GM12878 (cell line): ENCODE measurements around the gene PDLIM3. TPM values are rescaled to one million over a fixed set of nuclear protein-coding genes. Genes with fewer than 3 reads are reported as not detected.

Experiments used
- ATAC-seq: fragments of 200-7000 bp; cut with Tn5 transposase; 3 replicates; pipeline ENCODE4 v1.9.1; 2020; ENCODE audit warnings: mild to moderate bottlenecking, moderate library complexity
- BruUV-seq: library from RNA; stranded (reverse); fragments of 400-500 nt; replicated peaks from 2 replicates; lab custom pipeline; 2021; lab: Mats Ljungman, UMichigan
- CTCF ChIA-PET: fragments of 300-600 bp; sonication (Branson Sonifier 250); formaldehyde crosslinking; extraction: SDS; loops from one replicate; lab custom pipeline; 2021; ENCODE audit warnings: inconsistent platforms; lab: Yijun Ruan, JAX
- POLR2A ChIA-PET: fragments of 350-600 bp; formaldehyde crosslinking; extraction: SDS; loops from one replicate; lab custom pipeline; 2021; ENCODE audit warnings: inconsistent platforms; lab: Charles Lee
- RAD21 ChIA-PET: fragments of 300-600 bp; sonication (Branson Sonifier 250); formaldehyde crosslinking; loops from one replicate; lab custom pipeline; 2023; ENCODE audit warnings: antibody characterized with exemption; ENCODE audit not compliant: unreplicated experiment; lab: Charles Lee
- SMC1A ChIA-PET: fragments of 300-600 bp; sonication (Branson Sonifier 250); formaldehyde crosslinking; loops from one replicate; lab custom pipeline; 2023; ENCODE audit not compliant: unreplicated experiment, uncharacterized antibody; lab: Charles Lee
- DNase-seq: peaks from one replicate; pipeline ENCODE4 v3.0.0-alpha.2; 2011; ENCODE audit warnings: low read depth, low spot score
- FAIRE-seq: peaks from 3 replicates; lab custom pipeline; 2011; peaks lifted over from hg19 to GRCh38; lab: Jason Lieb, UNC
- H2AFZ ChIP-seq: 2 replicates; pipeline ENCODE4 v1.6.0; 2011; ENCODE audit warnings: low read depth, low read length, control low read depth; ENCODE audit not compliant: control insufficient read depth
- H3K27ac ChIP-seq: 2 replicates; pipeline ENCODE4 v1.5.1; 2011; ENCODE audit warnings: control low read depth; ENCODE audit not compliant: control insufficient read depth, insufficient read depth
- H3K27me3 ChIP-seq, 2 experiments: replicated peaks in 1 of 2; 2 replicates each; pipeline versions ENCODE4 v1.6.0 to v1.6.1; 2011; ENCODE audit warnings: low read length in 1 of 2; ENCODE audit not compliant: control insufficient read depth in 2 of 2, insufficient read depth in 2 of 2
- H3K36me3 ChIP-seq, 2 experiments: 2 replicates each; pipeline ENCODE4 v1.5.1; 2011; ENCODE audit warnings: low read length in 1 of 2; ENCODE audit not compliant: control insufficient read depth in 2 of 2, insufficient read depth in 2 of 2
- H3K4me1 ChIP-seq: 2 replicates; pipeline ENCODE4 v1.6.1; 2011; ENCODE audit warnings: mild to moderate bottlenecking, low read length, moderate library complexity, mixed read lengths; ENCODE audit not compliant: control insufficient read depth, insufficient read depth
- H3K4me2 ChIP-seq: 2 replicates; pipeline ENCODE4 v1.6.0; 2011; ENCODE audit warnings: control low read depth; ENCODE audit not compliant: control insufficient read depth, insufficient read depth
- H3K4me3 ChIP-seq: fragments of 200-600 bp; sonication (generic); 2 replicates; pipeline ENCODE4 v1.5.1; 2016
- H3K79me2 ChIP-seq: 2 replicates; pipeline ENCODE4 v1.6.0; 2011; ENCODE audit warnings: low read length; ENCODE audit not compliant: control insufficient read depth, insufficient read depth
- H3K9ac ChIP-seq: 2 replicates; pipeline ENCODE4 v1.8.0; 2011; ENCODE audit warnings: low read length, control low read depth, mixed read lengths; ENCODE audit not compliant: control insufficient read depth, insufficient read depth
- H3K9me3 ChIP-seq: replicated peaks from 3 replicates; pipeline ENCODE4 v1.5.1; 2011; ENCODE audit warnings: mild to moderate bottlenecking, low read length; ENCODE audit not compliant: control insufficient read depth, insufficient read depth
- H4K20me1 ChIP-seq: 2 replicates; pipeline ENCODE4 v1.6.0; 2011; ENCODE audit not compliant: control insufficient read depth, insufficient read depth
- BRCA1 ChIP-seq: IDR thresholded peaks from 2 replicates; pipeline ENCODE4 v1.6.1; 2011; ENCODE audit warnings: low read depth, low read length, improper control_type of control experiment
- CREM ChIP-seq: IDR thresholded peaks from 2 replicates; pipeline ENCODE4 v1.6.1; 2014; ENCODE audit warnings: antibody characterized with exemption, low read depth
- ESRRA ChIP-seq: IDR thresholded peaks from 2 replicates; pipeline ENCODE4 v1.6.1; 2012; ENCODE audit warnings: mild to moderate bottlenecking, low read length, improper control_type of control experiment
- FOXK2 ChIP-seq: fragments of 450-650 bp; IDR thresholded peaks from 2 replicates; pipeline ENCODE4 v1.6.1; 2017; ENCODE audit warnings: mild to moderate bottlenecking, moderate library complexity
- KDM1A ChIP-seq: fragments of 200-600 bp; sonication (generic); IDR thresholded peaks from 2 replicates; pipeline ENCODE4 v1.6.1; 2016; ENCODE audit warnings: borderline replicate concordance
- MAX ChIP-seq: IDR thresholded peaks from 2 replicates; pipeline ENCODE4 v1.6.1; 2012; ENCODE audit warnings: low read depth, low read length, improper control_type of control experiment
- MEF2A ChIP-seq: IDR thresholded peaks from 2 replicates; pipeline ENCODE4 v1.6.1; 2011; ENCODE audit warnings: low read depth, mild to moderate bottlenecking, low read length, moderate library complexity; ENCODE audit not compliant: insufficient read depth
- MYB ChIP-seq: fragments of 150-350 bp; IDR thresholded peaks from 2 replicates; pipeline ENCODE4 v1.6.1; 2014; ENCODE audit warnings: mild to moderate bottlenecking, low read depth, low read length, borderline replicate concordance
- NKRF ChIP-seq: fragments of 450-650 bp; conservative IDR thresholded peaks from 2 replicates; pipeline ENCODE4 v1.6.1; 2017; ENCODE audit warnings: mild to moderate bottlenecking, moderate library complexity
- POLR2A ChIP-seq: IDR thresholded peaks from 2 replicates; pipeline ENCODE4 v1.6.1; 2011; ENCODE audit warnings: low read depth, mild to moderate bottlenecking, low read length
- RBBP5 ChIP-seq: fragments of 200-600 bp; sonication (generic); conservative IDR thresholded peaks from 2 replicates; pipeline ENCODE4 v1.6.1; 2016
- SIX5 ChIP-seq: IDR thresholded peaks from 2 replicates; pipeline ENCODE4 v1.6.1; 2011; ENCODE audit warnings: mild to moderate bottlenecking, low read depth, low read length, moderate library complexity; ENCODE audit not compliant: severe bottlenecking
- SMAD1 ChIP-seq: fragments of 450-650 bp; IDR thresholded peaks from 2 replicates; pipeline ENCODE4 v1.6.1; 2018; ENCODE audit warnings: mild to moderate bottlenecking, low read depth; ENCODE audit not compliant: partially characterized antibody
- SUZ12 ChIP-seq: fragments of 200-600 bp; sonication (generic); IDR thresholded peaks from one replicate; pipeline ENCODE4 v1.6.1; 2018; ENCODE audit warnings: antibody characterized with exemption, mild to moderate bottlenecking; ENCODE audit not compliant: unreplicated experiment
- TBL1XR1 ChIP-seq: IDR thresholded peaks from 2 replicates; pipeline ENCODE4 v1.6.1; 2012; ENCODE audit warnings: low read depth, low read length, improper control_type of control experiment
- WRNIP1 ChIP-seq: IDR thresholded peaks from 2 replicates; pipeline ENCODE4 v1.6.1; 2011; ENCODE audit warnings: low read depth, low read length, improper control_type of control experiment, borderline replicate concordance
- ZBED1 ChIP-seq: IDR thresholded peaks from 2 replicates; pipeline ENCODE4 v1.6.1; 2016; ENCODE audit warnings: borderline replicate concordance
- ZBTB33 ChIP-seq: fragments of 450-650 bp; IDR thresholded peaks from 2 replicates; pipeline ENCODE4 v1.6.1; 2017; ENCODE audit warnings: mild to moderate bottlenecking
- ZBTB40 ChIP-seq: fragments of 450-650 bp; IDR thresholded peaks from 2 replicates; pipeline ENCODE4 v1.6.1; 2016; ENCODE audit warnings: mild to moderate bottlenecking, moderate library complexity, borderline replicate concordance
- whole genome bisulfite sequencing: methylation state at CpG from one replicate; pipeline ENCODE4 v1.1.6; 2016; ENCODE audit warnings: low lambda C conversion rate; ENCODE audit not compliant: insufficient replicate concordance, insufficient coverage; ENCODE audit errors: missing lambda C conversion rate; 5-methylcytosine and 5-hydroxymethylcytosine counted together
- in situ Hi-C: fragments of 300-500 bp; cut with MboI; formaldehyde crosslinking; loops from 9 replicates; pipeline ENCODE4 v1.14.3; 2018; ENCODE audit warnings: mixed read lengths
- intact Hi-C: fragments of 100-400 bp; cut with micrococcal nuclease; formaldehyde crosslinking; loops from one replicate; pipeline ENCODE4 v1.14.2; 2022; ENCODE audit not compliant: unreplicated experiment
- polyA plus RNA-seq, 11 experiments: library from polyadenylated mRNA; depleted of rRNA in 4 of 11; unstranded in 6 of 11; stranded (reverse) in 5 of 11; fragments of >200 nt; fragmentation: Nextera tagmentation in 4 of 11; fragmentation: Illumina TruSeq in 1 of 11; extraction: Ambion mirVana in 4 of 11; extraction: Trizol in 1 of 11; gene quantifications; 1 replicate in 1 of 11; 2 replicates in 10 of 11; pipeline versions ENCODE4 v1.2.1 to v1.2.3, GENCODE V29; 2011 to 2016; ENCODE audit warnings: inconsistent platforms in 2 of 11, missing spikeins in 2 of 11, low read depth in 1 of 11
- total RNA-seq, 4 experiments: library from RNA; depleted of rRNA in 3 of 4; stranded (reverse); fragments of >200 nt in 3 of 4; fragmentation: Illumina TruSeq in 1 of 4; extraction: Trizol in 1 of 4; gene quantifications; 2 replicates each; pipeline versions ENCODE4 v1.2.1 to v1.2.3, GENCODE V29; 2013 to 2021

The PDLIM3 gene
- total and polyA plus RNA-seq, 10 of the 15 experiments (the other 5 are each of a cell fraction or from before 2014, with no cell fraction given): 0.04 to 0.43 (median 0.08) TPM; not detected in 7

GRCh38 chr4:185580699-185581098 is 45.4 kb upstream of the PDLIM3 start:
- Histone ChIP-seq H3K79me2 (no peaks in the 10 kb centered on the region), H3K9me3 (no peaks in the 10 kb centered on the region), H3K4me1 (no peaks in the 10 kb centered on the region), H2AFZ (no peak overlapping the region), H3K27ac (no peak overlapping the region), H3K4me3 (no peak overlapping the region), H3K36me3 (no peaks in the 10 kb centered on the region), H3K9ac (no peak overlapping the region), H3K27me3 (no peaks in the 10 kb centered on the region; a peak in 1 of 4 replicates), H3K4me2 (no peak overlapping the region), H4K20me1 (no peaks in the 10 kb centered on the region)
- RAD21 ChIA-PET: no interaction called here
- ATAC-seq: no peak
- intact Hi-C loops: no loop called here
- POLR2A ChIA-PET: no interaction called here
- in situ Hi-C loops: no loop called here
- TF ChIP-seq WRNIP1 (no peak), FOXK2 (no peak), MAX (no peak), ZBTB40 (no peak), NKRF (no peak), SUZ12 (no peak), CREM (no peak), POLR2A (no peak), MEF2A (no peak), ESRRA (no peak), RBBP5 (no peak), SIX5 (no peak), KDM1A (no peak), MYB (no peak), SMAD1 (no peak), ZBTB33 (no peak), TBL1XR1 (no peak), BRCA1 (no peak), ZBED1 (no peak)
- 62% methylated on average over 12 of the region's 12 CpGs for WGBS
- SMC1A ChIA-PET: interaction anchor here (1.0 kb wide), 1 partner anchor 99 kb away, joined by 3 read pairs; no protein-coding TSS in a partner anchor
- FAIRE-seq: no peak
- no TSS peak for BruUV-seq
- CTCF ChIA-PET: no interaction called here
- DNase-seq: no peak
